Activated T-cell treated with anti-CD3 and anti-CD28 coated beads for 1 hour (primary cell): ENCODE results near the gene PLA2G2A.
"Not testable (repeated sequence)": the region's sequence is repeated elsewhere in the genome, so short reads cannot be mapped to it uniquely, and the experiment has no call there.

Experiments used
- DNase-seq: peaks from one replicate; pipeline ENCODE4 v3.0.0-alpha.2; 2020; ENCODE audit warnings: low read depth

PLA2G2A gene

GRCh38 chr1:19973616-19974015 lies 5.8 kb downstream of the PLA2G2A start:
- DNase-seq, result no peak

- no peak for DNase-seq
Observed at GRCh38 chr1:19971664-19972063, 7.8 kb downstream of the PLA2G2A start.

- no peak for DNase-seq
Observed at GRCh38 chr1:19969898-19970660, 9.3 kb downstream of the PLA2G2A start.

GRCh38 chr1:19967808-19968207 lies 11.6 kb downstream of the PLA2G2A start:
- DNase-seq, result no peak

- no peak for DNase-seq
Observed at GRCh38 chr1:19964542-19964941, 14.9 kb downstream of the PLA2G2A start.

- no peak for DNase-seq
Observed at GRCh38 chr1:19963636-19964035, 15.8 kb downstream of the PLA2G2A start.

GRCh38 chr1:19960591-19960990 lies 18.8 kb downstream of the PLA2G2A start:
- no peak for DNase-seq

GRCh38 chr1:19957779-19958178 lies 21.6 kb downstream of the PLA2G2A start:
- no peak for DNase-seq

GRCh38 chr1:19955534-19956170 lies 23.8 kb downstream of the PLA2G2A start:
- DNase-seq, result no peak

- DNase-seq, result no peak
Observed at GRCh38 chr1:19954059-19954458, 25.4 kb downstream of the PLA2G2A start.

GRCh38 chr1:19949016-19949415 lies 30.4 kb downstream of the PLA2G2A start:
- no peak for DNase-seq

- no peak for DNase-seq
Observed at GRCh38 chr1:19946971-19947370, 32.4 kb downstream of the PLA2G2A start.

GRCh38 chr1:19946331-19946751 lies 33.1 kb downstream of the PLA2G2A start:
- DNase-seq, result no peak

- DNase-seq, result no peak
Observed at GRCh38 chr1:19945914-19946313, 33.5 kb downstream of the PLA2G2A start.

- no peak for DNase-seq
Observed at GRCh38 chr1:19942657-19943056, 36.8 kb downstream of the PLA2G2A start.

- DNase-seq, result no peak
Observed at GRCh38 chr1:19942088-19942487, 37.3 kb downstream of the PLA2G2A start.

- no peak for DNase-seq
Observed at GRCh38 chr1:19941206-19941568, 38.2 kb downstream of the PLA2G2A start.

- no peak for DNase-seq
Observed at GRCh38 chr1:19940486-19941205, 38.8 kb downstream of the PLA2G2A start.

GRCh38 chr1:19938472-19938871 lies 40.9 kb downstream of the PLA2G2A start:
- DNase-seq, result no peak

GRCh38 chr1:19936061-19936750 lies 43.2 kb downstream of the PLA2G2A start:
- no peak for DNase-seq

- DNase-seq, result no peak
Observed at GRCh38 chr1:19934336-19934735, 45.1 kb downstream of the PLA2G2A start.

- DNase-seq, result no peak
Observed at GRCh38 chr1:19932866-19933265, 46.6 kb downstream of the PLA2G2A start.

- not testable (repeated sequence) for DNase-seq
Observed at GRCh38 chr1:19927130-19927421, 52.3 kb downstream of the PLA2G2A start.
